OCI-LY7 (cell line): ENCODE measurements around the gene DDX10.

Experiments used
- CTCF ChIP-seq: fragments of 200-600 bp; sonication (generic); conservative IDR thresholded peaks from 2 replicates; pipeline ENCODE4 v1.5.1; 2014; ENCODE audit warnings: mild to moderate bottlenecking, antibody characterized with exemption, low read length, moderate library complexity, mixed read lengths
- EZH2phosphoT487 ChIP-seq: fragments of 200-600 bp; sonication (generic); IDR thresholded peaks from 2 replicates; pipeline ENCODE4 v1.6.1; 2018; ENCODE audit warnings: low read depth, borderline replicate concordance, mild to moderate bottlenecking, mixed run types, antibody characterized with exemption, low read length, moderate library complexity, mixed read lengths

GRCh38 chr11:108836541-108836940, 171.7 kb downstream of the DDX10 start:
- TF ChIP-seq CTCF (no peak), EZH2phosphoT487 (no peak)
